Endothelial cell of umbilical vein (primary cell): ENCODE measurements around the gene GLI3. TPM values are rescaled to one million over a fixed set of nuclear protein-coding genes. Genes with fewer than 3 reads are reported as not detected.

Source experiments
- BruUV-seq: library from RNA; stranded (reverse); fragments of 400-500 nt; replicated peaks from 2 replicates; lab custom pipeline; 2021; lab: Mats Ljungman, UMichigan
- CTCF ChIA-PET: fragments of 300-600, 350-600 bp; sonication (Branson Sonifier 250); formaldehyde crosslinking; loops from one replicate; lab custom pipeline; 2021; ENCODE audit warnings: antibody characterized with exemption, inconsistent platforms; lab: Charles Lee
- POLR2A ChIA-PET: fragments of 300-600, 350-600 bp; sonication (Branson Sonifier 250); formaldehyde crosslinking; loops from one replicate; lab custom pipeline; 2021; ENCODE audit warnings: antibody characterized with exemption, inconsistent platforms; lab: Charles Lee
- DNase-seq: peaks from one replicate; pipeline ENCODE4 v3.0.0-alpha.2; 2011; ENCODE audit warnings: low read depth, low spot score
- FAIRE-seq: peaks from 2 replicates; lab custom pipeline; 2011; peaks lifted over from hg19 to GRCh38; lab: Jason Lieb, UNC
- H2AFZ ChIP-seq: 2 replicates; pipeline ENCODE4 v1.6.0; 2012; ENCODE audit warnings: low read depth, low read length, control low read depth, inconsistent platforms
- H3K27ac ChIP-seq: 2 replicates; pipeline ENCODE4 v1.5.1; 2011; ENCODE audit warnings: low read depth, mild to moderate bottlenecking, control low read depth, low read length, moderate library complexity; ENCODE audit not compliant: insufficient read depth
- H3K27me3 ChIP-seq, 2 experiments: 2 replicates each; pipeline versions ENCODE4 v1.6.0 to v1.6.1; 2011; ENCODE audit warnings: low read length in 2 of 2, mixed read lengths in 1 of 2; ENCODE audit not compliant: control insufficient read depth in 2 of 2, insufficient read depth in 2 of 2
- H3K36me3 ChIP-seq, 2 experiments: 2 replicates in 1 of 2; 3 replicates in 1 of 2; pipeline ENCODE4 v1.5.1; 2011; ENCODE audit warnings: low read length in 2 of 2, mild to moderate bottlenecking in 1 of 2, moderate library complexity in 1 of 2; ENCODE audit not compliant: control insufficient read depth in 2 of 2, insufficient read depth in 2 of 2; ENCODE audit errors: extremely low read depth in 1 of 2
- H3K4me1 ChIP-seq: 3 replicates; pipeline ENCODE4 v1.5.1; 2011; ENCODE audit warnings: mild to moderate bottlenecking, low read length; ENCODE audit not compliant: control insufficient read depth, insufficient read depth; ENCODE audit errors: extremely low read depth
- H3K4me2 ChIP-seq: 2 replicates; pipeline ENCODE4 v1.6.1; 2011; ENCODE audit warnings: low read length, control low read depth, mixed read lengths; ENCODE audit not compliant: insufficient read depth
- H3K4me3 ChIP-seq, 3 experiments: fragments of 200-600 bp in 1 of 3; sonication (generic), shearing (Covaris generic) in 1 of 3; replicated peaks in 1 of 3; 2 replicates each; pipeline ENCODE4 v1.5.1; 2011 to 2016; ENCODE audit warnings: control low read depth in 3 of 3, low read length in 3 of 3, mild to moderate bottlenecking in 2 of 3, inconsistent platforms in 1 of 3, low read depth in 1 of 3, moderate library complexity in 1 of 3; ENCODE audit not compliant: insufficient read depth in 1 of 3
- H3K79me2 ChIP-seq: 2 replicates; pipeline ENCODE4 v1.6.0; 2012; ENCODE audit warnings: low read length, inconsistent platforms; ENCODE audit not compliant: control insufficient read depth, insufficient read depth
- H3K9ac ChIP-seq: replicated peaks from 2 replicates; pipeline ENCODE3; 2011; ENCODE audit warnings: low read length, control low read depth; ENCODE audit not compliant: insufficient read depth; ENCODE audit errors: extremely low read depth
- H3K9me1 ChIP-seq: replicated peaks from 3 replicates; pipeline ENCODE4 v1.6.0; 2011; ENCODE audit warnings: mild to moderate bottlenecking, low read length; ENCODE audit not compliant: control insufficient read depth, insufficient read depth; ENCODE audit errors: extremely low read depth
- H3K9me3 ChIP-seq: replicated peaks from 2 replicates; pipeline ENCODE4 v1.5.1; 2012; ENCODE audit warnings: low read length, inconsistent platforms; ENCODE audit not compliant: control insufficient read depth, insufficient read depth
- H4K20me1 ChIP-seq: replicated peaks from 2 replicates; pipeline ENCODE3; 2011; ENCODE audit warnings: mild to moderate bottlenecking, low read length; ENCODE audit not compliant: control insufficient read depth, insufficient read depth; ENCODE audit errors: extremely low read depth
- CTCF ChIP-seq, 2 donors: IDR thresholded peaks; 1 replicate in 1 of 2; 2 replicates in 1 of 2; pipeline ENCODE4 v1.5.1; 2011; ENCODE audit warnings: low read length in 2 of 2, mild to moderate bottlenecking in 2 of 2, moderate library complexity in 2 of 2, control low read depth in 1 of 2, inconsistent platforms in 1 of 2, low read depth in 1 of 2; ENCODE audit not compliant: insufficient read depth in 1 of 2; ENCODE audit errors: extremely low read depth in 1 of 2
- EZH2 ChIP-seq: IDR thresholded peaks from 2 replicates; pipeline ENCODE4 v1.6.1; 2012; ENCODE audit warnings: borderline replicate concordance, low read depth, mild to moderate bottlenecking, moderate library complexity, low read length, inconsistent platforms; ENCODE audit not compliant: severe bottlenecking
- FOS ChIP-seq: IDR thresholded peaks from 2 replicates; pipeline ENCODE4 v1.6.1; 2011; ENCODE audit warnings: mild to moderate bottlenecking, low read length, moderate library complexity, borderline replicate concordance; ENCODE audit not compliant: insufficient read depth
- GATA2 ChIP-seq: IDR thresholded peaks from 2 replicates; pipeline ENCODE4 v1.7.0; 2011; ENCODE audit warnings: low read depth, mild to moderate bottlenecking, moderate library complexity, mixed read lengths, low read length; ENCODE audit not compliant: insufficient read length, insufficient read depth
- JUN ChIP-seq: IDR thresholded peaks from 2 replicates; pipeline ENCODE4 v1.6.1; 2011; ENCODE audit warnings: borderline replicate concordance, low read depth; ENCODE audit not compliant: insufficient read length, insufficient read depth
- MAX ChIP-seq: IDR thresholded peaks from 2 replicates; pipeline ENCODE4 v1.6.1; 2011; ENCODE audit not compliant: insufficient read depth, insufficient read length
- MYC ChIP-seq: IDR thresholded peaks from one replicate; pipeline ENCODE4 v1.6.1; 2011; ENCODE audit warnings: mild to moderate bottlenecking, low read depth, low read length
- POLR2A ChIP-seq: IDR thresholded peaks from 2 replicates; pipeline ENCODE4 v1.6.1; 2012; ENCODE audit warnings: low read depth, mild to moderate bottlenecking, control low read depth, low read length
- POLR2AphosphoS5 ChIP-seq: IDR thresholded peaks from 2 replicates; pipeline ENCODE4 v1.6.1; 2012; ENCODE audit warnings: low read depth, mild to moderate bottlenecking, control low read depth, low read length, moderate library complexity; ENCODE audit not compliant: insufficient read depth
- dilution Hi-C: fragments of 300-500 bp; cut with MboI; formaldehyde crosslinking; loops from one replicate; pipeline ENCODE4 v1.15.0; 2019; ENCODE audit warnings: low sequenced_read_pairs; ENCODE audit not compliant: extremely low pct_ligation_motif_present
- intact Hi-C: fragments of 100-400 bp; cut with micrococcal nuclease; formaldehyde crosslinking; loops from one replicate; pipeline ENCODE4 v1.10.0; 2022
- polyA plus RNA-seq, 4 experiments: library from polyadenylated mRNA; depleted of rRNA in 3 of 4; stranded (reverse) in 3 of 4; unstranded in 1 of 4; fragments of >200 nt; gene quantifications; 2 replicates each; pipeline versions ENCODE4 v1.2.1 to v1.2.3, GENCODE V29; 2011 to 2012; ENCODE audit warnings: missing spikeins in 1 of 4
- total RNA-seq: library from RNA; stranded (reverse); gene quantifications from 2 replicates; pipeline ENCODE4 v1.2.3, GENCODE V29; 2021

GLI3 gene
- total and polyA plus RNA-seq, 2 donors (not counting 3 experiments of a cell fraction or from before 2014, with no cell fraction given), result 6.0 to 24.9 TPM

GRCh38 chr7:42274053-42274452 lies 37.0 kb upstream of the GLI3 start:
- CTCF ChIA-PET, result interaction anchor here (1.3 to 1.5 kb wide), 2 partner anchors 37 to 291 kb away, joined by 3 read pairs; partner anchors contain the start of gene GLI3

More at GRCh38 chr7:42274053-42274452, 37.0 kb upstream of the GLI3 start:
- TF ChIP-seq MYC (no peak), MAX (no peak), POLR2A (no peak), EZH2 (no peak), JUN (no peak), FOS (no peak), POLR2AphosphoS5 (no peak), GATA2 (no peak), CTCF (IDR thresholded peaks at IDR 0.05; ENCODE audit: extremely low read depth in 1 of 2, insufficient read depth in 1 of 2, low read depth in 1 of 2, low read length in 2 of 2) (no peak)
- intact Hi-C loops, result no loop called here
- Histone ChIP-seq H3K9ac (no peak overlapping the region), H3K79me2 (no peaks in the 10 kb centered on the region), H3K4me1 (no peaks in the 10 kb centered on the region), H3K4me2 (no peak overlapping the region), H2AFZ (no peak overlapping the region), H3K9me1 (no peaks in the 10 kb centered on the region), H3K9me3 (no peaks in the 10 kb centered on the region), H3K4me3 (no peak overlapping the region), H4K20me1 (no peaks in the 10 kb centered on the region), H3K36me3 (no peaks in the 10 kb centered on the region), H3K27ac (no peak overlapping the region), H3K27me3 (peaks cover 8 to 10% of the 10 kb centered on the region in 2 experiments)
- BruUV-seq, result no TSS peak
- POLR2A ChIA-PET, result no interaction called here
- FAIRE-seq, result no peak
- dilution Hi-C loops, result no loop called here
- no peak for DNase-seq
